ENCODE data around the gene RAB3B. TPM values are rescaled to one million over a fixed set of nuclear protein-coding genes. Genes with fewer than 3 reads are reported as not detected.
"Not testable (repeated sequence)": the region's sequence is repeated elsewhere in the genome, so short reads cannot be mapped to it uniquely, and the experiment has no call there.

RAB3B gene
- total and polyA plus RNA-seq, 4 donors, result 0.02 to 0.57 (median 0.11) TPM

DNA sequence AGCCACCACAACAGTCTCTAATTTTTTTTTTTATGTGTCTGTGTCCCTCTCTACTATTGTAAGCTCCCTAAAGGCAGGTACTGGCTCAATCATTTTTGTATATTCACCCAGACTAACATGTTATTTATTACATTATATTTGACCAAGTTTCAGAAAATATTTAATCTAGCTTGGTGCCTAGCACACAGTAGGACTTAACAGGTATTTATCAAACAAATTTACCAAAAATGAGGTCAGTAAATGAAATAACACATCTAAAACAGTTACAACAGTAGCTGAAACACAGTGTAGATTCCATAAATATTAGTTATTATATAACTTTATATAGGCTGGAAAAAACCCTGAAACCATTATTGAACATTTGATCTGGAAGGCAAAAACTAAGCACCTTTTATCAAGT lies 114.7 kb downstream of the RAB3B start:
- ATAC-seq (ENCODE audit: insufficient read depth, low FRiP score) (no peak), DNase-seq (no peak)
- Histone ChIP-seq H3K9ac (ENCODE audit: insufficient read depth in 1 of 2, low read length in 2 of 2) (no peak overlapping the region), H3K27me3 (ENCODE audit: control insufficient read depth in 3 of 3, insufficient read depth in 3 of 3, low read length in 2 of 3) (no peaks in the 10 kb centered on the region), H3K9me3 (ENCODE audit: control insufficient read depth in 4 of 4, insufficient read depth in 3 of 4, low read length in 3 of 4) (no peaks in the 10 kb centered on the region), H3K4me1 (ENCODE audit: control insufficient read depth in 5 of 5, insufficient read depth in 5 of 5, low read length in 5 of 5) (peaks cover 2 to 21% (median 9%) of the 10 kb centered on the region in 5 donors), H3K36me3 (ENCODE audit: control insufficient read depth in 4 of 4, insufficient read depth in 4 of 4, low read length in 4 of 4) (peaks cover 0 to 3% (median 0%) of the 10 kb centered on the region in 4 donors), H3K4me3 (no peak overlapping the region), H3K27ac (ENCODE audit: low read depth in 1 of 2, low read length in 1 of 2) (no peak overlapping the region)
- TF ChIP-seq, protein P1, sequence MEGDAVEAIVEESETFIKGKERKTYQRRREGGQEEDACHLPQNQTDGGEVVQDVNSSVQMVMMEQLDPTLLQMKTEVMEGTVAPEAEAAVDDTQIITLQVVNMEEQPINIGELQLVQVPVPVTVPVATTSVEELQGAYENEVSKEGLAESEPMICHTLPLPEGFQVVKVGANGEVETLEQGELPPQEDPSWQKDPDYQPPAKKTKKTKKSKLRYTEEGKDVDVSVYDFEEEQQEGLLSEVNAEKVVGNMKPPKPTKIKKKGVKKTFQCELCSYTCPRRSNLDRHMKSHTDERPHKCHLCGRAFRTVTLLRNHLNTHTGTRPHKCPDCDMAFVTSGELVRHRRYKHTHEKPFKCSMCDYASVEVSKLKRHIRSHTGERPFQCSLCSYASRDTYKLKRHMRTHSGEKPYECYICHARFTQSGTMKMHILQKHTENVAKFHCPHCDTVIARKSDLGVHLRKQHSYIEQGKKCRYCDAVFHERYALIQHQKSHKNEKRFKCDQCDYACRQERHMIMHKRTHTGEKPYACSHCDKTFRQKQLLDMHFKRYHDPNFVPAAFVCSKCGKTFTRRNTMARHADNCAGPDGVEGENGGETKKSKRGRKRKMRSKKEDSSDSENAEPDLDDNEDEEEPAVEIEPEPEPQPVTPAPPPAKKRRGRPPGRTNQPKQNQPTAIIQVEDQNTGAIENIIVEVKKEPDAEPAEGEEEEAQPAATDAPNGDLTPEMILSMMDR (IDR thresholded peaks at IDR 0.05; ENCODE audit: control extremely low read depth, extremely low read depth), result no peak

DNA sequence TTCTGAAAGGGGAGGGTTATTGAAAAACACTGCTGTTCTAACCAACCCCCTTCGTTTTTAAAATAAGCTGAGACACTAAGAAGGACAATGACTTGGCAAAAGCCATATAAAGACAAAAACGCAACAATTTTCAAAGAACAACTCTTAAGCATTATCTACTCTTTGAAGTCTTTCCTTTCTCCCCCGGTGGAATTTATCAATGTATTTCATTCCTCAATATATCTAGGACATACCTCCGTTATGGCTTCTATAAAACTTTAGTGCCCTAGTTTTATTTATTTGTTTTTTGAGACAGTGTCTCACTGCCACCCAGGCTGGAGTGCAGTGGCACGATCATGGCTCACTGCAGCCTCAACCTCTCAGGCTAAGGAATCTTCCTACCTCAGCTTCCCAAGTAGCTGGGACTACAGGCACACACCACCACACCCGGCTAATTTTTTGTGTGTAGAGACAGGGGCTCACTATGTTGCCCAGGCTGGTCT lies 115.2 kb downstream of the RAB3B start:
- TF ChIP-seq, protein P1 (IDR thresholded peaks at IDR 0.05; ENCODE audit: control extremely low read depth, extremely low read depth), result no peak
- Histone ChIP-seq H3K4me3 (no peak overlapping the region), H3K9ac (ENCODE audit: insufficient read depth in 1 of 2, low read length in 2 of 2) (no peak overlapping the region), H3K27ac (ENCODE audit: low read depth in 1 of 2, low read length in 1 of 2) (no peak overlapping the region), H3K27me3 (ENCODE audit: control insufficient read depth in 3 of 3, insufficient read depth in 3 of 3, low read length in 2 of 3) (no peaks in the 10 kb centered on the region), H3K9me3 (ENCODE audit: control insufficient read depth in 4 of 4, insufficient read depth in 3 of 4, low read length in 3 of 4) (no peaks in the 10 kb centered on the region), H3K36me3 (ENCODE audit: control insufficient read depth in 4 of 4, insufficient read depth in 4 of 4, low read length in 4 of 4) (peaks cover 0 to 3% (median 0%) of the 10 kb centered on the region in 4 donors), H3K4me1 (ENCODE audit: control insufficient read depth in 5 of 5, insufficient read depth in 5 of 5, low read length in 5 of 5) (peaks cover 2 to 21% (median 9%) of the 10 kb centered on the region in 5 donors)
- no peak for DNase-seq
- WGBS, 2 donors, result 57 to 64% methylated on average over 6 of the region's 6 CpGs
- ATAC-seq (ENCODE audit: insufficient read depth, low FRiP score), result no peak

DNA sequence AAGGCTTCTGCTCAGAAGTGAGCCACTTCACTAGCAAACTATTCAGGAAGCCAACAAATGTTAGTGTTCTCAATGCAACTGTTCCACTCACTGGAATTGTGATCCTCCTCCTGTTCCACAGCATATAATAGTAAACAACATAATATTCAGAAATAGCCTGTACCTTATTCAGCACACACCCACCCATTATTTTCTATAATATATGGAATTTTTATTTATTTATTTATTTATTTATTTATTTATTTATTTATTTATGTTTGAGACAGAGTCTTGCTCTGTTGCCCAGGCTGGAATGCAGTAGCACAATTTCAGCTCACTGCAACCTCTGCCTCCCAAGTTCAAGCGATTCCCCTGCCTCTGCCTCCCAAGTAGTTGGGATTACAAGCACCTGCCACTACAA lies 117.2 kb downstream of the RAB3B start:
- not testable (repeated sequence) for H3K27me3 ChIP-seq (ENCODE audit: control insufficient read depth in 3 of 3, insufficient read depth in 3 of 3, low read length in 2 of 3); H3K36me3 ChIP-seq (ENCODE audit: control insufficient read depth in 4 of 4, insufficient read depth in 4 of 4, low read length in 4 of 4); DNase-seq; H3K27ac ChIP-seq (ENCODE audit: low read depth in 1 of 2, low read length in 1 of 2); ATAC-seq (ENCODE audit: insufficient read depth, low FRiP score); H3K9ac ChIP-seq (ENCODE audit: insufficient read depth in 1 of 2, low read length in 2 of 2); H3K9me3 ChIP-seq (ENCODE audit: control insufficient read depth in 4 of 4, insufficient read depth in 3 of 4, low read length in 3 of 4); H3K4me3 ChIP-seq
- WGBS, 2 donors, result 100% methylated on average over 1 of the region's 1 CpG
- H3K4me1 ChIP-seq (ENCODE audit: control insufficient read depth in 5 of 5, insufficient read depth in 5 of 5, low read length in 5 of 5), result peaks cover 2 to 20% (median 13%) of the 10 kb centered on the region in 5 donors

DNA sequence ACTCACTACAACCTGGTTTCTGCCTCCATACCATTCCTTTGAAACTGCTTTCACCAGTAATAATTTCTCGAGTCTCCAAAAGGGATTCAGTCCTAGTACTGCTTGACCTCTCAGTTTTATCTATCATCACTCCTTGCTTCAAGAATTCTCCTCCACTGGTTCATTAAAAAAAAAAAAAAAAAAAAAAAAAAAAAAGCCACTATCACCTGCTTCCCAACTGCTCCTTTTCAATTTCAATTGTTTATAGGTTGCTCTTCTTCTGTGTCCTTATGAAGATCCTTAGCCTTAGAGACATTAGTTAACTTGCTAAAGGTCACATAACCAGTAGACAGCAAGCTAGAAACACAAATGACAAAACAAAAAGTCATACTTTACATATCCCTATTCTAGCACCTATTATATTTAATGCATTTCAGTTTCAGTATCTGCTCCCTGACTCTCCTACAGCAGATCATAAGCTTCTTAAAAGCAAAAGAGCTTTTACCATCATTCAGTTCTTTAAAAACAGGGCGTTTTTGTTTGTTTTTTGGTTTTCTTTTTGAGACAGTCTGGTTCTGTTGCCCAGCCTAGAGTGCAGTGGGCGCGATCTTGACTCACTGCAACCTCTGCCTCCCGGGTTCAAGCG lies 119.0 kb downstream of the RAB3B start:
- TF ChIP-seq, protein P1 (IDR thresholded peaks at IDR 0.05; ENCODE audit: control extremely low read depth, extremely low read depth), result no peak
- Histone ChIP-seq H3K9me3 (ENCODE audit: control insufficient read depth in 4 of 4, insufficient read depth in 3 of 4, low read length in 3 of 4) (peaks cover 0 to 2% (median 0%) of the 10 kb centered on the region in 4 donors), H3K4me1 (ENCODE audit: control insufficient read depth in 5 of 5, insufficient read depth in 5 of 5, low read length in 5 of 5) (peaks cover 0 to 11% (median 2%) of the 10 kb centered on the region in 5 donors), H3K27me3 (ENCODE audit: control insufficient read depth in 3 of 3, insufficient read depth in 3 of 3, low read length in 2 of 3) (no peaks in the 10 kb centered on the region), H3K4me3 (no peak overlapping the region), H3K9ac (ENCODE audit: insufficient read depth in 1 of 2, low read length in 2 of 2) (no peak overlapping the region), H3K27ac (ENCODE audit: low read depth in 1 of 2, low read length in 1 of 2) (no peak overlapping the region), H3K36me3 (ENCODE audit: control insufficient read depth in 4 of 4, insufficient read depth in 4 of 4, low read length in 4 of 4) (peaks cover 0 to 3% (median 0%) of the 10 kb centered on the region in 4 donors)
- 94 to 96% methylated on average over 6 of the region's 6 CpGs for WGBS, 2 donors
- ATAC-seq (ENCODE audit: insufficient read depth, low FRiP score) (no peak), DNase-seq (no peak)

Measured in lung (tissue), 12 donors.